Hepatocyte (in vitro differentiated cells): ENCODE results near the gene RFFL. TPM values are rescaled to one million over a fixed set of nuclear protein-coding genes. Genes with fewer than 3 reads are reported as not detected.
A peak's percentile ranks its signal among the peaks of the same experiment; 100 is the strongest.

ENCODE experiments used
- DNase-seq: peaks from one replicate; pipeline ENCODE4 v3.0.0-alpha.2; 2016; ENCODE audit warnings: low spot score
- H2AFZ ChIP-seq: fragments of 200-600 bp; sonication (generic); 2 replicates; pipeline ENCODE4 v1.6.0; 2016; ENCODE audit warnings: antibody characterized with exemption, mild to moderate bottlenecking
- H3K27ac ChIP-seq: fragments of 200-600 bp; sonication (generic); 2 replicates; pipeline ENCODE4 v1.5.1; 2016; ENCODE audit warnings: mild to moderate bottlenecking
- H3K27me3 ChIP-seq: fragments of 200-600 bp; sonication (generic); 2 replicates; pipeline ENCODE4 v1.6.1; 2016
- H3K36me3 ChIP-seq: fragments of 200-600 bp; sonication (generic); replicated peaks from 2 replicates; pipeline ENCODE4 v1.5.1; 2016; ENCODE audit warnings: low read depth; ENCODE audit not compliant: insufficient read depth
- H3K4me1 ChIP-seq: fragments of 200-600 bp; sonication (generic); 2 replicates; pipeline ENCODE4 v1.5.1; 2016; ENCODE audit warnings: mild to moderate bottlenecking, moderate library complexity; ENCODE audit not compliant: insufficient read depth
- H3K4me2 ChIP-seq: fragments of 200-600 bp; sonication (generic); 2 replicates; pipeline ENCODE4 v1.6.0; 2016
- H3K4me3 ChIP-seq: fragments of 200-600 bp; sonication (generic); 2 replicates; pipeline ENCODE4 v1.5.1; 2016; ENCODE audit warnings: mild to moderate bottlenecking
- H3K79me2 ChIP-seq: fragments of 200-600 bp; sonication (generic); 2 replicates; pipeline ENCODE4 v1.6.0; 2017; ENCODE audit warnings: mild to moderate bottlenecking
- H3K9me2 ChIP-seq: fragments of 200-600 bp; sonication (generic); replicated peaks from 2 replicates; pipeline ENCODE4 v1.6.0; 2017; ENCODE audit warnings: mild to moderate bottlenecking; ENCODE audit not compliant: insufficient read depth
- H3K9me3 ChIP-seq: fragments of 200-600 bp; sonication (generic); 2 replicates; pipeline ENCODE4 v1.5.1; 2016; ENCODE audit warnings: low read depth, mild to moderate bottlenecking
- H4K20me1 ChIP-seq: fragments of 200-600 bp; sonication (generic); 2 replicates; pipeline ENCODE4 v1.6.0; 2016; ENCODE audit warnings: mild to moderate bottlenecking; ENCODE audit not compliant: insufficient read depth, poor library complexity, severe bottlenecking
- CTCF ChIP-seq: fragments of 200-600 bp; sonication (generic); IDR thresholded peaks from 2 replicates; pipeline ENCODE4 v1.5.1; 2016; ENCODE audit warnings: antibody characterized with exemption, mild to moderate bottlenecking; ENCODE audit not compliant: poor library complexity
- EZH2 ChIP-seq: fragments of 200-600 bp; sonication (generic); IDR thresholded peaks from 2 replicates; pipeline ENCODE4 v1.6.1; 2016; ENCODE audit warnings: antibody characterized with exemption, mild to moderate bottlenecking, borderline replicate concordance
- EZH2phosphoT487 ChIP-seq: fragments of 200-600 bp; sonication (generic); IDR thresholded peaks from one replicate; pipeline ENCODE4 v1.6.1; 2018; ENCODE audit warnings: antibody characterized with exemption, mild to moderate bottlenecking, low read depth, moderate library complexity; ENCODE audit not compliant: unreplicated experiment, severe bottlenecking
- whole genome bisulfite sequencing: methylation state at CpG from one replicate; pipeline ENCODE4 v1.1.6; 2016; ENCODE audit warnings: low lambda C conversion rate; ENCODE audit errors: missing lambda C conversion rate; 5-methylcytosine and 5-hydroxymethylcytosine counted together
- polyA plus RNA-seq: library from polyadenylated mRNA; unstranded; fragments of >200 nt; fragmentation: Nextera tagmentation; extraction: Ambion mirVana; gene quantifications from 2 replicates; pipeline ENCODE4 v1.2.1, GENCODE V29; 2016
- total RNA-seq: library from RNA; depleted of rRNA; stranded (reverse); fragments of >200 nt; gene quantifications from 2 replicates; pipeline ENCODE4 v1.2.3, GENCODE V29; 2014

The RFFL gene
- total and polyA plus RNA-seq, 2 experiments from 2014 or later, result 12.9 to 22.7 TPM

- peak; percentile 15 for DNase-seq
- H3K4me1 ChIP-seq, result peaks cover 7% of the 10 kb centered on the region
- H4K20me1 ChIP-seq, result no peaks in the 10 kb centered on the region
- no peak overlapping the region for H2AFZ ChIP-seq
- H3K9me2 ChIP-seq, result no peaks in the 10 kb centered on the region
- H3K4me2 ChIP-seq, result peak overlapping the region; percentile 85
- H3K27ac ChIP-seq, result peak overlapping the region; percentile 98
- no peaks in the 10 kb centered on the region for H3K9me3 ChIP-seq
- 89% methylated on average over 8 of the region's 8 CpGs for WGBS
- H3K36me3 ChIP-seq, result no peaks in the 10 kb centered on the region
- H3K4me3 ChIP-seq, result no peak overlapping the region
- H3K79me2 ChIP-seq, result peaks cover 50% of the 10 kb centered on the region
- no peak for TF ChIP-seq EZH2
- no peak for TF ChIP-seq CTCF
- TF ChIP-seq EZH2phosphoT487, result no peak
- no peaks in the 10 kb centered on the region for H3K27me3 ChIP-seq
These were observed 23.5 kb upstream of the RFFL start for GRCh38 chr17:35086931-35087573.

- Histone ChIP-seq H3K27me3 (no peaks in the 10 kb centered on the region), H3K4me3 (no peak overlapping the region), H3K36me3 (no peaks in the 10 kb centered on the region), H3K27ac (peak overlapping the region; percentile 98), H3K9me2 (no peaks in the 10 kb centered on the region), H3K4me1 (peaks cover 14% of the 10 kb centered on the region), H4K20me1 (no peaks in the 10 kb centered on the region), H3K79me2 (peaks cover 59% of the 10 kb centered on the region), H3K9me3 (no peaks in the 10 kb centered on the region), H2AFZ (no peak overlapping the region), H3K4me2 (peak overlapping the region; percentile 85)
- TF ChIP-seq EZH2phosphoT487 (no peak), CTCF (no peak), EZH2 (no peak)
- WGBS, result 96% methylated on average over 8 of the region's 8 CpGs
- DNase-seq, result no peak
These were observed 22.7 kb upstream of the RFFL start for GRCh38 chr17:35086164-35086563.

- TF ChIP-seq EZH2phosphoT487 (no peak), CTCF (no peak), EZH2 (no peak)
- H3K4me3 ChIP-seq, result no peak overlapping the region
- 62% methylated on average over 2 of the region's 2 CpGs for WGBS
- H3K4me2 ChIP-seq, result no peak overlapping the region
- H3K27me3 ChIP-seq, result no peaks in the 10 kb centered on the region
- peaks cover 14% of the 10 kb centered on the region for H3K4me1 ChIP-seq
- H2AFZ ChIP-seq, result no peak overlapping the region
- H3K9me2 ChIP-seq, result no peaks in the 10 kb centered on the region
- H3K27ac ChIP-seq, result peak overlapping the region; percentile 98
- peaks cover 67% of the 10 kb centered on the region for H3K79me2 ChIP-seq
- DNase-seq, result peak; percentile 47
- H3K9me3 ChIP-seq, result no peaks in the 10 kb centered on the region
- no peaks in the 10 kb centered on the region for H4K20me1 ChIP-seq
- H3K36me3 ChIP-seq, result no peaks in the 10 kb centered on the region
These were observed 21.5 kb upstream of the RFFL start for GRCh38 chr17:35084987-35085386.

GRCh38 chr17:35083071-35083470 lies 19.6 kb upstream of the RFFL start:
- Histone ChIP-seq H3K4me1 (peaks cover 14% of the 10 kb centered on the region), H2AFZ (no peak overlapping the region), H3K4me2 (no peak overlapping the region), H4K20me1 (no peaks in the 10 kb centered on the region), H3K27me3 (no peaks in the 10 kb centered on the region), H3K36me3 (no peaks in the 10 kb centered on the region), H3K9me3 (no peaks in the 10 kb centered on the region), H3K9me2 (no peaks in the 10 kb centered on the region), H3K4me3 (no peak overlapping the region), H3K79me2 (peaks cover 80% of the 10 kb centered on the region), H3K27ac (no peak overlapping the region)
- TF ChIP-seq EZH2phosphoT487, result no peak
- TF ChIP-seq EZH2, result no peak
- no peak for TF ChIP-seq CTCF
- DNase-seq, result no peak
- WGBS, result 69% methylated on average over 2 of the region's 2 CpGs
